Thoracic aorta (tissue), 2 donors: ENCODE measurements around the gene TBL1X. TPM values are rescaled to one million over a fixed set of nuclear protein-coding genes. Genes with fewer than 3 reads are reported as not detected.
"Not testable (repeated sequence)": the region's sequence is repeated elsewhere in the genome, so short reads cannot be mapped to it uniquely, and the experiment has no call there.

ENCODE experiments used
- ATAC-seq: fragments of 150-250 bp; one replicate; pipeline ENCODE4 v1.8.0; 2017; ENCODE audit warnings: low read depth; ENCODE audit not compliant: insufficient number of reproducible peaks, low FRiP score
- DNase-seq: peaks from one replicate; pipeline ENCODE4 v3.0.0-alpha.2; 2020; ENCODE audit warnings: low spot score
- H3K27ac ChIP-seq, 2 donors: fragments of 200-600 bp; sonication (generic); 1 replicate in 1 of 2; 2 replicates in 1 of 2; pipeline ENCODE4 v1.5.1; 2016; ENCODE audit warnings: mild to moderate bottlenecking in 2 of 2, moderate library complexity in 2 of 2
- H3K27me3 ChIP-seq: fragments of 200-600 bp; sonication (generic); replicated peaks from 2 replicates; pipeline ENCODE4 v1.6.0; 2016; ENCODE audit warnings: mild to moderate bottlenecking; ENCODE audit not compliant: insufficient read depth
- H3K36me3 ChIP-seq: fragments of 200-600 bp; sonication (generic); one replicate; pipeline ENCODE4 v1.5.1; 2016
- H3K4me1 ChIP-seq, 2 donors: fragments of 200-600 bp; sonication (generic); 1 replicate in 1 of 2; 2 replicates in 1 of 2; pipeline versions ENCODE4 v1.5.1 to v1.6.0; 2016; ENCODE audit warnings: low read depth in 2 of 2, mild to moderate bottlenecking in 1 of 2; ENCODE audit not compliant: control insufficient read depth in 1 of 2
- H3K4me3 ChIP-seq: fragments of 200-600 bp; sonication (generic); 2 replicates; pipeline ENCODE4 v1.5.1; 2016; ENCODE audit warnings: mild to moderate bottlenecking
- H3K9me3 ChIP-seq: fragments of 200-600 bp; sonication (generic); 2 replicates; pipeline ENCODE4 v1.5.1; 2016
- CTCF ChIP-seq: fragments of 200-600 bp; sonication (generic); IDR thresholded peaks from one replicate; pipeline ENCODE4 v1.5.1; 2019; ENCODE audit warnings: antibody characterized with exemption
- total RNA-seq, 2 donors: library from RNA; depleted of rRNA; stranded (reverse); fragments of >200 nt; gene quantifications; one replicate each; pipeline versions ENCODE4 v1.1.0 to v1.2.3, GENCODE V29; 2016

Gene TBL1X
- total RNA-seq, 2 donors from 2014 or later: 37.9 to 39.7 TPM

- no peak for TF ChIP-seq CTCF
- Histone ChIP-seq H3K27me3 (no peaks in the 10 kb centered on the region), H3K9me3 (no peaks in the 10 kb centered on the region), H3K4me3 (no peak overlapping the region), H3K36me3 (no peaks in the 10 kb centered on the region), H3K4me1 (no peaks in the 10 kb centered on the region), H3K27ac (no peak overlapping the region)
- no peak for ATAC-seq
- DNase-seq: no peak
Measured at GRCh38 chrX:9447906-9448305, 17.0 kb upstream of the TBL1X start.

- Histone ChIP-seq H3K36me3 (no peaks in the 10 kb centered on the region), H3K27ac (no peak overlapping the region), H3K4me1 (peaks cover 0 to 7% of the 10 kb centered on the region in 2 donors), H3K9me3 (no peaks in the 10 kb centered on the region), H3K4me3 (no peak overlapping the region), H3K27me3 (no peaks in the 10 kb centered on the region)
- DNase-seq: no peak
- no peak for ATAC-seq
- no peak for TF ChIP-seq CTCF
Measured at GRCh38 chrX:9456250-9457074, 8.4 kb upstream of the TBL1X start.

- not testable (repeated sequence) for DNase-seq, H3K27ac ChIP-seq, H3K4me3 ChIP-seq, H3K36me3 ChIP-seq, ATAC-seq, H3K9me3 ChIP-seq, H3K27me3 ChIP-seq, H3K4me1 ChIP-seq
Measured at GRCh38 chrX:9458034-9458433, 6.8 kb upstream of the TBL1X start.

GRCh38 chrX:9458516-9459078, 6.3 kb upstream of the TBL1X start:
- Histone ChIP-seq H3K9me3 (no peaks in the 10 kb centered on the region), H3K36me3 (no peaks in the 10 kb centered on the region), H3K27me3 (no peaks in the 10 kb centered on the region), H3K27ac (no peak overlapping the region), H3K4me1 (peaks cover 5 to 12% of the 10 kb centered on the region in 2 donors), H3K4me3 (no peak overlapping the region)
- no peak for TF ChIP-seq CTCF
- DNase-seq (no peak), ATAC-seq (no peak)

- ATAC-seq (no peak), DNase-seq (no peak)
- Histone ChIP-seq H3K27me3 (no peaks in the 10 kb centered on the region), H3K27ac (no peak overlapping the region), H3K36me3 (no peaks in the 10 kb centered on the region), H3K4me3 (no peak overlapping the region), H3K4me1 (peaks cover 5 to 19% of the 10 kb centered on the region in 2 donors), H3K9me3 (no peaks in the 10 kb centered on the region)
- no peak for TF ChIP-seq CTCF
Measured at GRCh38 chrX:9459186-9459748, 5.6 kb upstream of the TBL1X start.
